OCI-M2 (cell line): ENCODE measurements around the gene TCF25.

Experiments used
- DNase-seq: peaks from one replicate; lab custom pipeline; 2025; ENCODE audit not compliant: unreplicated experiment; lab: John Stamatoyannopoulos, UW

TCF25 gene

GRCh38 chr16:89938175-89938885 is 64.9 kb downstream of the TCF25 start:
- DNase-seq: no peak

GRCh38 chr16:89944773-89945172 is 71.4 kb downstream of the TCF25 start:
- no peak for DNase-seq

GRCh38 chr16:89945654-89946053 is 72.3 kb downstream of the TCF25 start:
- no peak for DNase-seq

- DNase-seq: no peak
Measured at GRCh38 chr16:89946515-89946914, 73.1 kb downstream of the TCF25 start.

GRCh38 chr16:89949121-89949742 is 75.8 kb downstream of the TCF25 start:
- no peak for DNase-seq

GRCh38 chr16:89949756-89950155 is 76.4 kb downstream of the TCF25 start:
- DNase-seq: no peak

- DNase-seq: no peak
Measured at GRCh38 chr16:89951509-89951908, 78.1 kb downstream of the TCF25 start.

- no peak for DNase-seq
Measured at GRCh38 chr16:89952049-89952448, 78.7 kb downstream of the TCF25 start.

GRCh38 chr16:89952551-89952950 is 79.2 kb downstream of the TCF25 start:
- no peak for DNase-seq

GRCh38 chr16:89953671-89954406 is 80.4 kb downstream of the TCF25 start:
- DNase-seq: no peak

GRCh38 chr16:89954462-89954861 is 81.1 kb downstream of the TCF25 start:
- DNase-seq: no peak

- no peak for DNase-seq
Measured at GRCh38 chr16:89955001-89955685, 81.8 kb downstream of the TCF25 start.

GRCh38 chr16:89956505-89957215 is 83.3 kb downstream of the TCF25 start:
- no peak for DNase-seq

- DNase-seq: no peak
Measured at GRCh38 chr16:89957216-89957785, 83.9 kb downstream of the TCF25 start.

GRCh38 chr16:89958068-89958467 is 84.7 kb downstream of the TCF25 start:
- DNase-seq: no peak

- DNase-seq: no peak
Measured at GRCh38 chr16:89958596-89958995, 85.2 kb downstream of the TCF25 start.

- DNase-seq: no peak
Measured at GRCh38 chr16:89960966-89961365, 87.6 kb downstream of the TCF25 start.
